Nephron (organoid): ENCODE data around the gene PIAS1.

Source experiments
- H3K27ac Mint-ChIP-seq, 3 experiments: 2 replicates each; pipeline ENCODE4 v1.8.0; 2020; ENCODE audit warnings: mixed read lengths in 3 of 3, mild to moderate bottlenecking in 2 of 3, moderate library complexity in 1 of 3
- H3K27me3 Mint-ChIP-seq: 2 replicates; pipeline ENCODE4 v1.8.0; 2021; ENCODE audit warnings: low read depth, mild to moderate bottlenecking, moderate library complexity, mixed read lengths
- H3K36me3 Mint-ChIP-seq: 2 replicates; pipeline ENCODE4 v1.8.0; 2020; ENCODE audit warnings: low read depth, mixed read lengths
- H3K4me1 Mint-ChIP-seq: 2 replicates; pipeline ENCODE4 v1.8.0; 2020; ENCODE audit warnings: mixed read lengths
- H3K4me3 Mint-ChIP-seq, 3 experiments: 2 replicates each; pipeline ENCODE4 v1.8.0; 2020; ENCODE audit warnings: mild to moderate bottlenecking in 3 of 3, mixed read lengths in 3 of 3, moderate library complexity in 2 of 3
- H3K9me3 Mint-ChIP-seq: 2 replicates; pipeline ENCODE4 v1.8.0; 2020; ENCODE audit warnings: mixed read lengths
- CTCF ChIP-seq, 3 experiments: fragments of 200-600 bp; sonication (generic); IDR thresholded peaks; one replicate each; pipeline ENCODE4 v1.5.0; 2021; ENCODE audit warnings: antibody characterized with exemption in 3 of 3; ENCODE audit not compliant: unreplicated experiment in 3 of 3

Gene PIAS1

DNA sequence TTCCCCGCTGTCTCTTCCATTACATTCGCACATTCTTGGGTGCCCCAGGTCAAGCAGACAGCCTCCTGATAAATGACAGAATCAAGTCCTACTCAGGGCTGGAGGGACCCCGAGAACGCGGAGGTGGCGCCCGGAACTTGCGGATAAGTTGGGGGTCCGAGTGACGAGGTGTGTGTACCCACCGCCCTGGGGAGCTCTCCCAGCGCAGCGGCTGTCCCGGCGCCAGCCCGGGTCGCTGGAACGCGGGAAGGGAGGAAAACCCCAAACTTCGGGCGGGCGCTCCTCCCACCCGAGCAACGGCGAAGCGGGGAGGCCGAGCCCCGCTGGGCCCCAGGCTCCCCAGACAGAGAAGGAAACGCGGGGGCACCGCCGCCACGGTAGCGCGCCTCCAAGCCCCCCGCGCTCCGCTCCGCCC lies 174.9 kb downstream of the PIAS1 start:
- Mint-ChIP-seq H3K9me3 (no peaks in the 10 kb centered on the region), H3K4me1 (peaks cover 47% of the 10 kb centered on the region), H3K36me3 (peaks cover 5% of the 10 kb centered on the region), H3K4me3 (peak overlapping the region; percentile 90 to 91 (median 91)), H3K27ac (peak overlapping the region in 2 of 3 experiments; percentile 1 to 58), H3K27me3 (no peaks in the 10 kb centered on the region)
- no peak for TF ChIP-seq CTCF (IDR thresholded peaks at IDR 0.05; ENCODE audit: unreplicated experiment in 3 of 3)

DNA sequence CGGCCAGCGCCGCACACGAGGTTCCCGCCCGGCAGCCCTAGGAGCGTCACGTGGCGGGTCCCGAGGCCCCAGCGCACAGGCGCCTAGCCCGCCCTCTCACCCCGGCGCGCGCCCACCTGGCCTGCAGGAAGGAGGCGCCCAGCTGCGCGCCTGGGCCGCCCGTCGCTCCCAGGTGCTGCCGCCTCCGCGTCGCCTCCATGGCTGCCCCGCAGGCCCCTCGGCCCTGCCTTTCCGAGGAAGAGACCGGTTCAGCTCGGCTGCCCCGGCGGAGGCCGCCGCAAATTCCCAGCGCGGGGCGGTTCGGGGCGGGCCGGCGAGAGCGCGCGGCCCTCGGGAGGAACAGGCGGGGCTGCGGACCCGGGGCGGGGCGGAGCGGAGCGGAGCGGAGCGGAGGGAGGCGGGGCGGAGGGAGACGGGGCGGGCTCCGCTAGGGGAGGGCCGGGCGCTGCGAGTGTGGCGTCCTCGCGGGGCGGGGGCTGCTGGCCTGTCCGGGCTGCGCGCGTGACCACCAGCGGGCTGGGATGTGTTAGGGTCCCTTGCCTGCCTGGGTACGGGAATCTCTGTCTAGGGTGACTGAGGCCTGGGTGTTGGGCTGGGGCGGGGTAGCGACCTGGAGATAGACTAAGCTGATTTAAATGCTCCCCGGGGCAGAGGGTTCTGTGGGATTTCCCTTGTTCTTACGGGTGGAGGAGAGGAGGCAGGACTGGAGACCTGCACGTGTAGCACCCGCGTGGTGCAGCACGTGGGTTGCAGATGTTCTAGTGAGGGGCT lies 175.5 kb downstream of the PIAS1 start, which contains the start of gene CLN6:
CLN6 (minus strand) TSS at position 343 of the 771 bp plus-strand sequence; CDS start at position 199, 144 bp downstream.
- Mint-ChIP-seq H3K4me1 (peaks cover 53% of the 10 kb centered on the region), H3K4me3 (peak within 1 kb of the TSS; percentile 91), H3K27me3 (no peaks in the 10 kb centered on the region), H3K36me3 (peaks cover 3% of the 10 kb centered on the region), H3K9me3 (no peaks in the 10 kb centered on the region), H3K27ac (peak within 1 kb of the TSS; percentile 46 to 87 (median 78))
- TF ChIP-seq CTCF (IDR thresholded peaks at IDR 0.05; ENCODE audit: unreplicated experiment in 3 of 3), result no peak

DNA sequence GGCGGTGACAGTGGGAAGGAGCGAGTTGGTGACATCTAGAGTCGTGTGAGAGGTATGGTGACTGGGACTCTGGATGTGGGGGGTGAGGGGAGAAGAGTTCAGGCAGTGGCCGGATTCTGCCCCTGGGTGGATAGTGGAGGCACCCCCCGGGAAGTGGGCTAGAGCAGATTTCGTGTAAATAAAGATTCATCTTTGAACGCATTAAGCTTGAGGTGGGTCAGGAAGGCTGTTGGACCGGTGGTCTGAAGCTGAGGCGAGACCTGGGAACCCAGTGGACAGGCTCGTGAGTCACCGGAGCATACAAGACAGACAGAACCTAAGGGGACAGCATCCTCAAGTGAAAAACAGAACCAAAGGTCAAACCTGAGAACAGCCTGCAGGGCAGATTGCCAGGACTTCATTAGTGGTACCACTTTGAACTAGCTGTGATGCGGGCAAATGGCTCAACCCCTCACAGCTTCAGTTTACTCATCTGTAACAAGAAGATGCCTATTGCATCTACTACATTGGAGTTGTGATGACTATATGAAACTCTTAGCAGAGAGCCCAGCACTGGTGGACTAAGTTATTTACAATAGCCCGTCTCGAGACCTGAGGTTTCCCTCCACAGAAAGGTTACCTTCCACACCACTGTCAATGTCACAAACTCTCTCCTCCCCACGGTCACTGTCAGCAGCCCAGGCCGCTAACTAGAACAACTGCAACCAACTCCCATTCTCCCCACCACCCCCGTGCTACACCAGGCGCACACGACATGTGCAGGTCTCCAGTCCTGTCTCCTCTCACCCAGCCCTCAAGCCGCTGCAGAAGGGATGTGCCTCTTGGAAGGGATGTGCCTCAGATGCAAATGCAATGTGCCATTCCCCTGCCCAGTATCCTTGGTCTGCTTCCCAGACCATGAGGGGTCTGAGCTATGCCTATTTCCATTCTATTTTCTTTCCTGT lies 176.3 kb downstream of the PIAS1 start:
- H3K4me3 Mint-ChIP-seq, result peak overlapping the region; percentile 87 to 91 (median 91)
- H3K4me1 Mint-ChIP-seq, result peaks cover 53% of the 10 kb centered on the region
- H3K27ac Mint-ChIP-seq, result peak overlapping the region; percentile 46 to 87 (median 78)
- TF ChIP-seq CTCF (IDR thresholded peaks at IDR 0.05; ENCODE audit: unreplicated experiment in 3 of 3), result no peak
- H3K36me3 Mint-ChIP-seq, result no peaks in the 10 kb centered on the region
- H3K27me3 Mint-ChIP-seq, result no peaks in the 10 kb centered on the region
- no peaks in the 10 kb centered on the region for H3K9me3 Mint-ChIP-seq

- Mint-ChIP-seq H3K27ac (peak overlapping the region in 2 of 3 experiments; percentile 2 to 38), H3K4me3 (peak overlapping the region; percentile 87 to 91 (median 91)), H3K9me3 (peaks cover under 1% of the 10 kb centered on the region), H3K27me3 (no peaks in the 10 kb centered on the region), H3K4me1 (peaks cover 53% of the 10 kb centered on the region), H3K36me3 (no peaks in the 10 kb centered on the region)
- no peak for TF ChIP-seq CTCF (IDR thresholded peaks at IDR 0.05; ENCODE audit: unreplicated experiment in 3 of 3)
Measured at GRCh38 chr15:68231102-68231818, 177.1 kb downstream of the PIAS1 start.

DNA sequence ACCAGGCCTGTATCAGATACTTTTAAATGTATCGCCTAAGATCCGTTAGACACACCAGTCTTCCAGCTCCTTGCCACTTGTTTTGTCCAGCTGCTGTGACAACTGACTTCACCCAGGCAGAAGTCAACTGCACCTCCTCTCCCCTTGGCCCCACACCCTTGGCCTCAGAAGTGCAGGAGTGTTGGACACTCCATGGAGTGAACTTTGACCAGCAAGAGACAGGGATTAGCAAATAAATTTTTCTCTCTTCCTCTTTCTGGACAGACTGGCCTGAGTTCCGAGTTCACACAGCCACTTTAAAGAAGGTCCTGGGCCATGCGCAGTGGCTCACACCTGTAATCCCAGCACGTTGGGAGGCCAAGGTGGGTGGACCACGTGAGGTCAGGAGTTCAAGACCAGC lies 178.3 kb downstream of the PIAS1 start:
- peak overlapping the region in 1 of 3 experiments; percentile 36 for H3K4me3 Mint-ChIP-seq
- no peak for TF ChIP-seq CTCF (IDR thresholded peaks at IDR 0.05; ENCODE audit: unreplicated experiment in 3 of 3)
- H3K9me3 Mint-ChIP-seq, result peaks cover 4% of the 10 kb centered on the region
- H3K27me3 Mint-ChIP-seq, result no peaks in the 10 kb centered on the region
- H3K36me3 Mint-ChIP-seq, result no peaks in the 10 kb centered on the region
- peak overlapping the region in 1 of 3 experiments; percentile 68 for H3K27ac Mint-ChIP-seq
- peaks cover 50% of the 10 kb centered on the region for H3K4me1 Mint-ChIP-seq
